Ishikawa (cell line): ENCODE measurements around the gene NPC1L1.

Experiments used
- CEBPB ChIP-seq: IDR thresholded peaks from 2 replicates; pipeline ENCODE4 v1.6.1; 2012
- CREB1 ChIP-seq: IDR thresholded peaks from 2 replicates; pipeline ENCODE4 v1.6.1; 2012; ENCODE audit warnings: low read depth
- EGR1 ChIP-seq: IDR thresholded peaks from 2 replicates; pipeline ENCODE4 v1.6.1; 2012
- EP300 ChIP-seq: IDR thresholded peaks from 2 replicates; pipeline ENCODE4 v1.6.1; 2012; ENCODE audit warnings: borderline replicate concordance
- FOXM1 ChIP-seq: IDR thresholded peaks from 2 replicates; pipeline ENCODE4 v1.6.1; 2012; ENCODE audit warnings: low read depth, borderline replicate concordance
- NFIC ChIP-seq: IDR thresholded peaks from 2 replicates; pipeline ENCODE4 v1.6.1; 2012
- RAD21 ChIP-seq: IDR thresholded peaks from 2 replicates; pipeline ENCODE4 v1.6.1; 2012; ENCODE audit warnings: low read depth
- TAF1 ChIP-seq: IDR thresholded peaks from 2 replicates; pipeline ENCODE4 v1.6.1; 2012; ENCODE audit warnings: low read depth, mild to moderate bottlenecking
- TCF12 ChIP-seq: IDR thresholded peaks from 2 replicates; pipeline ENCODE4 v1.6.1; 2012; ENCODE audit warnings: low read depth
- TEAD4 ChIP-seq: IDR thresholded peaks from 2 replicates; pipeline ENCODE4 v1.6.1; 2012
- YY1 ChIP-seq: IDR thresholded peaks from 2 replicates; pipeline ENCODE4 v1.6.1; 2012; ENCODE audit warnings: low read depth
- ZBTB7A ChIP-seq: IDR thresholded peaks from 2 replicates; pipeline ENCODE4 v1.6.1; 2012; ENCODE audit warnings: low read depth
- TF ChIP-seq, protein P1 (sequence below): IDR thresholded peaks from 2 replicates; pipeline ENCODE4 v1.6.1; 2012
- TF ChIP-seq, protein P2 (sequence below): IDR thresholded peaks from 2 replicates; pipeline ENCODE4 v1.6.1; 2012
- TF ChIP-seq, protein P3 (sequence below): IDR thresholded peaks from 2 replicates; pipeline ENCODE4 v1.6.1; 2012; ENCODE audit warnings: low read depth, mild to moderate bottlenecking

Gene NPC1L1

DNA sequence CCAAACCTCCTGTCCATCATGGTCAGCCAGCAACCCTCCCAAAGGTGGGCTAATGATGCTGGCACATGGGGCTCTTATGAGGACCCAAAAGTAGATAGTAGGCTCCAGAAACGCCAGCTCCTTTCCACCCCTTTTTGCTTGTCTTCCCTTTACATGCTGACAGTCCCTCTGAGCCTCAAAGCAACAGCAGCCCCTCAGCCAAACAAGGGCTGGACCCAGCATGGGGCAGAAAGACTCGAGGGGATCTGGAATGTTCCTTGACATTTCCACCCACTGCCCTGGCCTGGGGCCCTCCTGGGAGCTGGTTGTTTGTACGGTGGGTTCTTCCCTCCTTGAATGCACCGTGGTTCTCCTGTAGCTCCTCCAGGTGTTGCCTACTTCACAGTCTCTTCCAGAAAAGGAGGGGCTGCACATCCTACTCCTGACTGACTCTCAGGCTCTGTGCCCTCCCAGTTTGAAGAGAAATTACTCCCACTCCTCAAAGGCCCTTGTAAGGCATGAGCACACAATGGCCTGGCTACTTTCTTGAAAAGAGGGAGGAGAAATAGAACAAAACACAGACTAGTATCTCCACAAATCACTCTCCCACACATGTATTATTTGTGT, 29.2 kb downstream of the NPC1L1 start:
- TF ChIP-seq RAD21 (no peak), NFIC (no peak), TCF12 (no peak), CREB1 (no peak), EP300 (no peak), FOXM1 (no peak), ZBTB7A (no peak)
- TF ChIP-seq, protein P1, sequence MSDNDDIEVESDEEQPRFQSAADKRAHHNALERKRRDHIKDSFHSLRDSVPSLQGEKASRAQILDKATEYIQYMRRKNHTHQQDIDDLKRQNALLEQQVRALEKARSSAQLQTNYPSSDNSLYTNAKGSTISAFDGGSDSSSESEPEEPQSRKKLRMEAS, result no peak
- TF ChIP-seq, protein P2, sequence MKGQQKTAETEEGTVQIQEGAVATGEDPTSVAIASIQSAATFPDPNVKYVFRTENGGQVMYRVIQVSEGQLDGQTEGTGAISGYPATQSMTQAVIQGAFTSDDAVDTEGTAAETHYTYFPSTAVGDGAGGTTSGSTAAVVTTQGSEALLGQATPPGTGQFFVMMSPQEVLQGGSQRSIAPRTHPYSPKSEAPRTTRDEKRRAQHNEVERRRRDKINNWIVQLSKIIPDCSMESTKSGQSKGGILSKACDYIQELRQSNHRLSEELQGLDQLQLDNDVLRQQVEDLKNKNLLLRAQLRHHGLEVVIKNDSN, result no peak

DNA sequence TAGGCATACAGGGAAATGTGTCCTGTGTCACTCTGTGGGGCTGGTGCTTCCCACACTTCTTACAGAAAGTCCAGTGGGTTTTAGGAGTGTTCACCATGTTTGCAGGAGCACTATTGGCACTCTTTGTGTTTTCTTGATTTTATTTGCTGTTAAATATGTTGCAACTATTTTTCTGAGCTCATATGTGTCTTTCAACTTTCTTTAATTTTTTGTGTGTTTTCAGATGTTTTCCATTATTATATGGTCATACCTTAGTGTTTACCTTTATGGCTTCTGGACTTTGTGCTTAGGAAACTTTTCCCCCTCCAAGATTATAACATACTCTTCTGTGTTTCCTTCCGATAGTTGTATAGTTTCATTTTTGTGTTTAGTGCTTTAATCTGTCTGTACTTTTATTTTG, 29.9 kb downstream of the NPC1L1 start:
- TF ChIP-seq EP300, result no peak

DNA sequence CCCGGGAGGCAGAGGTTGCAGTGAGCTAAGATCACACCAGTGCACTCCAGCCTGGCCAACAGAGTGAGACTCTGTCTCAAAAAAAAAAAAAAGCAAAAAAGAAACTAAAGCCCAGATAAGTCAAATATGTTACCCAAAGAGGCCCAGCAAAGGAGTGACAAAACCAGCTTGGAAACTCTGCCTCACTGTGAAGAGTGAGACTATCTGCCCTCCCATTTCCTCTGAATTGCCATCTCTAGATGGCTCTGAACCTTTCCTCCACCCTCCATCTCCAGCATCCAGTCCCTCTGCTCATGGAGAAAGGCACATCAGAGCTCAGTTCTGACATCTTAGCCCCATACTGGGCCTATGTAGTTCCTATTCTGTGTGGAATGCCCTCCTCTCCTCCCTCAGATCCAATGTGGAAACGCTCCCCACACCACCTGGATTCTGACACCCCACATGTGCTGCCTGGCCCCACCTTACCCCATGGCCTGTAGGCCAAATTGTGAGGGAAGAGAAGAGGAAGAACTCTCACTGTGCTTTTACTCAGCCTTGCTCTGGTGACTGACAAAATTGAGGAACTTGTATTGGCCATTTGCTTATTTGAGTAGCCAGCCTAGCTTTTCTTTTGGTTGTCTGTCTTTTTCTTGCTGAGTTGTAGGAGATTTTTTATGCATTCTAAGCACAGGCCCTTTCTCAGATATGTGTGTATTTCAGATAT, 32.7 kb downstream of the NPC1L1 start:
- no peak for TF ChIP-seq FOXM1
- no peak for TF ChIP-seq NFIC
- TF ChIP-seq, protein P1, result no peak
- TF ChIP-seq ZBTB7A, result no peak
- TF ChIP-seq CREB1, result no peak
- TF ChIP-seq RAD21, result no peak
- TF ChIP-seq EP300, result no peak
- no peak for TF ChIP-seq TAF1
- no peak for TF ChIP-seq YY1
- no peak for TF ChIP-seq TEAD4
- no peak for TF ChIP-seq CEBPB
- no peak for TF ChIP-seq EGR1
- TF ChIP-seq, protein P3, sequence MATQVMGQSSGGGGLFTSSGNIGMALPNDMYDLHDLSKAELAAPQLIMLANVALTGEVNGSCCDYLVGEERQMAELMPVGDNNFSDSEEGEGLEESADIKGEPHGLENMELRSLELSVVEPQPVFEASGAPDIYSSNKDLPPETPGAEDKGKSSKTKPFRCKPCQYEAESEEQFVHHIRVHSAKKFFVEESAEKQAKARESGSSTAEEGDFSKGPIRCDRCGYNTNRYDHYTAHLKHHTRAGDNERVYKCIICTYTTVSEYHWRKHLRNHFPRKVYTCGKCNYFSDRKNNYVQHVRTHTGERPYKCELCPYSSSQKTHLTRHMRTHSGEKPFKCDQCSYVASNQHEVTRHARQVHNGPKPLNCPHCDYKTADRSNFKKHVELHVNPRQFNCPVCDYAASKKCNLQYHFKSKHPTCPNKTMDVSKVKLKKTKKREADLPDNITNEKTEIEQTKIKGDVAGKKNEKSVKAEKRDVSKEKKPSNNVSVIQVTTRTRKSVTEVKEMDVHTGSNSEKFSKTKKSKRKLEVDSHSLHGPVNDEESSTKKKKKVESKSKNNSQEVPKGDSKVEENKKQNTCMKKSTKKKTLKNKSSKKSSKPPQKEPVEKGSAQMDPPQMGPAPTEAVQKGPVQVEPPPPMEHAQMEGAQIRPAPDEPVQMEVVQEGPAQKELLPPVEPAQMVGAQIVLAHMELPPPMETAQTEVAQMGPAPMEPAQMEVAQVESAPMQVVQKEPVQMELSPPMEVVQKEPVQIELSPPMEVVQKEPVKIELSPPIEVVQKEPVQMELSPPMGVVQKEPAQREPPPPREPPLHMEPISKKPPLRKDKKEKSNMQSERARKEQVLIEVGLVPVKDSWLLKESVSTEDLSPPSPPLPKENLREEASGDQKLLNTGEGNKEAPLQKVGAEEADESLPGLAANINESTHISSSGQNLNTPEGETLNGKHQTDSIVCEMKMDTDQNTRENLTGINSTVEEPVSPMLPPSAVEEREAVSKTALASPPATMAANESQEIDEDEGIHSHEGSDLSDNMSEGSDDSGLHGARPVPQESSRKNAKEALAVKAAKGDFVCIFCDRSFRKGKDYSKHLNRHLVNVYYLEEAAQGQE, result no peak
- TF ChIP-seq, protein P2, result no peak

DNA sequence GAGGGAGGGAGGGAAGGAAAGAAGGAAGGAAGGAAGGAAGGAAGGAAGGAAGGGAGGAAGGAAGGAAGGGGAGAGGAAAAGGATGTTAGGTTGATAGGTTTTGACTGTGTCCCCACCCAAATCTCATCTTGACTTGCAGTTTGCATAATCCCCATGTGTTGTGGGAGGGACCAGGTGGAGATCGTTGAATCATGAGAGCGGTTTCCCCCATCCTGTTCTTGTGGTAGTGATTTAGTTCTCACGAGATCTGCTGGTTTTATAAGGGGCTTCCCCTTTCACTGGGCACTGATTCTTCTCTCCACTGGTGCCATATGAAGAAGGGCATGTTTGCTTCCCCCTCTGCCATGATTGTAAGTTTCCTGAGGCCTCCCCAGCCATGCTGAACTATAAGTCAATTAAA, 35.5 kb downstream of the NPC1L1 start:
- TF ChIP-seq YY1 (no peak), RAD21 (no peak), FOXM1 (no peak), CEBPB (no peak), EP300 (no peak), NFIC (no peak), CREB1 (no peak), EGR1 (no peak)
- TF ChIP-seq, protein P1, result no peak
- TF ChIP-seq, protein P2, result no peak

DNA sequence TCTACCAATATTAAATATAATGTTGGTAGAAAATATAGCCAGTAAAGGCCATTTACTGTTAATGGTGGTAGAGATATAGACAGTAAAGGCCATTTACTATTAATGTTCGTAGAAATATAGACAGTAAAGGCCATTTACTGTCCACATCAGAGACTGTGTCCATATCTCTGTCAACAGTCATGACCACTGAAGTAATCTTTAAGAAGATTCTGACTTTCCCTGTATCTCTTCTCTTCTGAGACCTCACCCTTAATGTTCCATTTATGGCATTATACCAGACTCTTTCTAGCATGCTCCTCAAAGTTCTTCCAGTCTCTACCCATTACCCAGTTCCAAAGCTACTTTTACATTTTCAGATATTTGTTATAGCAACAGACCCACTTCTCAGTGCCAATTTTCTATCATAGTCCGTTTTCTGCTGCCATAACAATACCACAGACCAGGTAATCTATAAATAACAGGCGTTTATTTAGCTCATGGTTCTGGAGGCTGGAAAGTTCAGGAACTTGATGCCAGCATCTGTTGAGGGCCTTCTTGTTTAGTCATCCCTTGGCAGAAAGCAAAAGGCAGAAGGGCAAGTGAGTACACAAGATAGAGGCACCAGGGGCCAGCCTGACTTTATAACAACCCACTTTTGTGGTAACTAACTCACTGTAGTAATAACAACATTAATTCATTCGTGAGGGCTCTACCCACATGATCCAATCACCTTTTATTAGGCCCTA, 42.7 kb downstream of the NPC1L1 start:
- TF ChIP-seq NFIC, result no peak
- no peak for TF ChIP-seq EGR1
- no peak for TF ChIP-seq YY1

DNA sequence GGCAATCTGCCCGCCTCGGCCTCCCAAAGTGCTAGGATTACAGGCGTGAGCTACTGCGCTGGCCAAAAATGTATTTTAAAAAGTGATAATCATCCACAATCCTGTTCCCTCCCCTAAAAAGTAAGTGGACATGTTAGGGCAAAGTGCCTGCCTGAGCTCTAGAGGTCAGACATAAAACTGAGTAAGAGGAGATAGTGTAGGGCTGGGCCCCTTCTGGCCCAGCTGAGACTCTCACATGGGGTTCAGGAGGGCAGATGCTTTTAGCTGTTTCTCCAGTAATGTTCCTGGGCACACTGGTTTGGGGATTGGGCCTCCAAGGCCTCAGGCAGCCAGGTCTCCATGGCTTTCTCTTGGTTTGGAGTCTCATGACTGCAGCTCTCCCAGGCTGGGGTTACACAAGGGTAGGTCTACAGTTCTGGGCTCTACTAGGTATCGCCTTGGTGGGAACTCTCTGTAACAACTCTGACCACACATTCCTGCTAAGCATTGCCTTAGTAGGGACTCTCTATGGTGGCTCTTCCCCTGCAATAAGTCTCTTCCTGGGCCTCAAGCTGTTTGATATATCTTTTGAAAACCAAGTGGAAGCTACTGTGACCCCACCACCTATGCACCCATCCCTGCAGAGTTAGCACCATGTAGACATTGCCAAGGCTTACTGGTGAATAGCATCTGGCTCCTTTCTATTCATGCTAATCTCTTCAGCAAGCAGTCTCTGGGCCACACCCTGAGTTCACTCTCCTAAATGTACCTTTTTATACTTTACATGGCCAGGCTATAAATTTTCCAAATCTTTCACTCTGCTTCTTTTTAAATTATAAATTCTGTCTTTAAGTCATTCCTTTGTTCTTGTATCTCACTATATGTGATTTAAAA, 43.7 kb downstream of the NPC1L1 start:
- TF ChIP-seq ZBTB7A (no peak), RAD21 (no peak), EGR1 (no peak), NFIC (no peak), TEAD4 (no peak), CEBPB (no peak), TCF12 (no peak), CREB1 (no peak), YY1 (no peak), TAF1 (no peak), EP300 (no peak)
- TF ChIP-seq, protein P2, result no peak
- TF ChIP-seq, protein P3, result no peak
